GM12878 (cell line): ENCODE data around the gene ESR1. TPM values are rescaled to one million over a fixed set of nuclear protein-coding genes. Genes with fewer than 3 reads are reported as not detected.

Experiments used
- ATAC-seq: fragments of 200-7000 bp; cut with Tn5 transposase; 3 replicates; pipeline ENCODE4 v1.9.1; 2020; ENCODE audit warnings: mild to moderate bottlenecking, moderate library complexity
- BruUV-seq: library from RNA; stranded (reverse); fragments of 400-500 nt; replicated peaks from 2 replicates; lab custom pipeline; 2021; lab: Mats Ljungman, UMichigan
- CTCF ChIA-PET: fragments of 300-600 bp; sonication (Branson Sonifier 250); formaldehyde crosslinking; extraction: SDS; loops from one replicate; lab custom pipeline; 2021; ENCODE audit warnings: inconsistent platforms; lab: Yijun Ruan, JAX
- POLR2A ChIA-PET: fragments of 350-600 bp; formaldehyde crosslinking; extraction: SDS; loops from one replicate; lab custom pipeline; 2021; ENCODE audit warnings: inconsistent platforms; lab: Charles Lee
- RAD21 ChIA-PET: fragments of 300-600 bp; sonication (Branson Sonifier 250); formaldehyde crosslinking; loops from one replicate; lab custom pipeline; 2023; ENCODE audit warnings: antibody characterized with exemption; ENCODE audit not compliant: unreplicated experiment; lab: Charles Lee
- SMC1A ChIA-PET: fragments of 300-600 bp; sonication (Branson Sonifier 250); formaldehyde crosslinking; loops from one replicate; lab custom pipeline; 2023; ENCODE audit not compliant: unreplicated experiment, uncharacterized antibody; lab: Charles Lee
- DNase-seq: peaks from one replicate; pipeline ENCODE4 v3.0.0-alpha.2; 2011; ENCODE audit warnings: low read depth, low spot score
- FAIRE-seq: peaks from 3 replicates; lab custom pipeline; 2011; peaks lifted over from hg19 to GRCh38; lab: Jason Lieb, UNC
- H2AFZ ChIP-seq: 2 replicates; pipeline ENCODE4 v1.6.0; 2011; ENCODE audit warnings: low read depth, low read length, control low read depth; ENCODE audit not compliant: control insufficient read depth
- H3K27ac ChIP-seq: 2 replicates; pipeline ENCODE4 v1.5.1; 2011; ENCODE audit warnings: control low read depth; ENCODE audit not compliant: control insufficient read depth, insufficient read depth
- H3K27me3 ChIP-seq, 2 experiments: replicated peaks in 1 of 2; 2 replicates each; pipeline versions ENCODE4 v1.6.0 to v1.6.1; 2011; ENCODE audit warnings: low read length in 1 of 2; ENCODE audit not compliant: control insufficient read depth in 2 of 2, insufficient read depth in 2 of 2
- H3K36me3 ChIP-seq, 2 experiments: 2 replicates each; pipeline ENCODE4 v1.5.1; 2011; ENCODE audit warnings: low read length in 1 of 2; ENCODE audit not compliant: control insufficient read depth in 2 of 2, insufficient read depth in 2 of 2
- H3K4me1 ChIP-seq: 2 replicates; pipeline ENCODE4 v1.6.1; 2011; ENCODE audit warnings: mild to moderate bottlenecking, low read length, moderate library complexity, mixed read lengths; ENCODE audit not compliant: control insufficient read depth, insufficient read depth
- H3K4me2 ChIP-seq: 2 replicates; pipeline ENCODE4 v1.6.0; 2011; ENCODE audit warnings: control low read depth; ENCODE audit not compliant: control insufficient read depth, insufficient read depth
- H3K4me3 ChIP-seq: fragments of 200-600 bp; sonication (generic); 2 replicates; pipeline ENCODE4 v1.5.1; 2016
- H3K79me2 ChIP-seq: 2 replicates; pipeline ENCODE4 v1.6.0; 2011; ENCODE audit warnings: low read length; ENCODE audit not compliant: control insufficient read depth, insufficient read depth
- H3K9ac ChIP-seq: 2 replicates; pipeline ENCODE4 v1.8.0; 2011; ENCODE audit warnings: low read length, control low read depth, mixed read lengths; ENCODE audit not compliant: control insufficient read depth, insufficient read depth
- H3K9me3 ChIP-seq: replicated peaks from 3 replicates; pipeline ENCODE4 v1.5.1; 2011; ENCODE audit warnings: mild to moderate bottlenecking, low read length; ENCODE audit not compliant: control insufficient read depth, insufficient read depth
- H4K20me1 ChIP-seq: 2 replicates; pipeline ENCODE4 v1.6.0; 2011; ENCODE audit not compliant: control insufficient read depth, insufficient read depth
- ASH2L ChIP-seq: fragments of 300-600, 200-600 bp; sonication (generic); IDR thresholded peaks from 2 replicates; pipeline ENCODE4 v1.6.1; 2017; ENCODE audit warnings: low read depth, mild to moderate bottlenecking, borderline replicate concordance
- BCLAF1 ChIP-seq: fragments of 450-650 bp; IDR thresholded peaks from 2 replicates; pipeline ENCODE4 v1.6.1; 2017; ENCODE audit warnings: antibody characterized with exemption, mild to moderate bottlenecking, moderate library complexity
- BHLHE40 ChIP-seq, 2 experiments: fragments of 450-650 bp in 1 of 2; IDR thresholded peaks; 2 replicates each; pipeline ENCODE4 v1.6.1; 2011 to 2017; ENCODE audit warnings: low read depth in 2 of 2, borderline replicate concordance in 1 of 2, improper control_type of control experiment in 1 of 2, low read length in 1 of 2, mild to moderate bottlenecking in 1 of 2
- CREB1 ChIP-seq: IDR thresholded peaks from 2 replicates; pipeline ENCODE4 v1.6.1; 2012; ENCODE audit warnings: low read depth, mild to moderate bottlenecking, inconsistent platforms
- FOS ChIP-seq: IDR thresholded peaks from 3 replicates; pipeline ENCODE4 v1.6.1; 2011; ENCODE audit warnings: borderline replicate concordance; ENCODE audit not compliant: insufficient read length; ENCODE audit errors: extremely low read depth
- HDAC6 ChIP-seq: fragments of 200-600 bp; sonication (generic); IDR thresholded peaks from one replicate; pipeline ENCODE4 v1.8.0; 2017; ENCODE audit warnings: antibody characterized with exemption; ENCODE audit not compliant: unreplicated experiment
- IKZF1 ChIP-seq: fragments of 450-650 bp; conservative IDR thresholded peaks from 2 replicates; pipeline ENCODE4 v1.6.1; 2017; ENCODE audit warnings: antibody characterized with exemption, mild to moderate bottlenecking
- TCF7 ChIP-seq: IDR thresholded peaks from 2 replicates; pipeline ENCODE4 v1.6.1; 2014; ENCODE audit warnings: antibody characterized with exemption, borderline replicate concordance
- YBX1 ChIP-seq: fragments of 450-650 bp; IDR thresholded peaks from 2 replicates; pipeline ENCODE4 v1.6.1; 2016; ENCODE audit warnings: antibody characterized with exemption
- WGBS: methylation state at CpG from one replicate; pipeline ENCODE4 v1.1.6; 2016; ENCODE audit warnings: low lambda C conversion rate; ENCODE audit not compliant: insufficient replicate concordance, insufficient coverage; ENCODE audit errors: missing lambda C conversion rate; 5-methylcytosine and 5-hydroxymethylcytosine counted together
- in situ Hi-C: fragments of 300-500 bp; cut with MboI; formaldehyde crosslinking; loops from 9 replicates; pipeline ENCODE4 v1.14.3; 2018; ENCODE audit warnings: mixed read lengths
- intact Hi-C: fragments of 100-400 bp; cut with micrococcal nuclease; formaldehyde crosslinking; loops from one replicate; pipeline ENCODE4 v1.14.2; 2022; ENCODE audit not compliant: unreplicated experiment
- polyA plus RNA-seq, 11 experiments: library from polyadenylated mRNA; depleted of rRNA in 4 of 11; unstranded in 6 of 11; stranded (reverse) in 5 of 11; fragments of >200 nt; fragmentation: Nextera tagmentation in 4 of 11; fragmentation: Illumina TruSeq in 1 of 11; extraction: Ambion mirVana in 4 of 11; extraction: Trizol in 1 of 11; gene quantifications; 1 replicate in 1 of 11; 2 replicates in 10 of 11; pipeline versions ENCODE4 v1.2.1 to v1.2.3, GENCODE V29; 2011 to 2016; ENCODE audit warnings: inconsistent platforms in 2 of 11, missing spikeins in 2 of 11, low read depth in 1 of 11
- total RNA-seq, 4 experiments: library from RNA; depleted of rRNA in 3 of 4; stranded (reverse); fragments of >200 nt in 3 of 4; fragmentation: Illumina TruSeq in 1 of 4; extraction: Trizol in 1 of 4; gene quantifications; 2 replicates each; pipeline versions ENCODE4 v1.2.1 to v1.2.3, GENCODE V29; 2013 to 2021

ESR1 gene
- total and polyA plus RNA-seq, 10 of the 15 experiments (the other 5 are each of a cell fraction or from before 2014, with no cell fraction given), result 0.03 to 0.51 (median 0.21) TPM; not detected in 4

- TF ChIP-seq ASH2L (no peak), BCLAF1 (no peak), BHLHE40 (IDR thresholded peaks at IDR 0.05; ENCODE audit: borderline replicate concordance in 1 of 2, low read depth in 2 of 2, low read length in 1 of 2) (0 out of 4 replicates have a peak, but pooled peaks of 1 of the 2 experiments have one; percentile 10), FOS (no peak), YBX1 (no peak), IKZF1 (0 out of 2 replicates have a peak, but pooled peaks have one; percentile 25), CREB1 (no peak), TCF7 (no peak), HDAC6 (no peak)
- TF ChIP-seq, all 136 proteins: peak for 2
- FAIRE-seq, result no peak
- Histone ChIP-seq H3K9me3 (no peaks in the 10 kb centered on the region), H2AFZ (no peak overlapping the region), H3K4me3 (no peak overlapping the region), H3K9ac (no peak overlapping the region), H3K4me1 (no peaks in the 10 kb centered on the region), H3K27me3 (no peaks in the 10 kb centered on the region), H3K27ac (no peak overlapping the region), H4K20me1 (no peaks in the 10 kb centered on the region), H3K36me3 (no peaks in the 10 kb centered on the region), H3K79me2 (no peaks in the 10 kb centered on the region), H3K4me2 (no peak overlapping the region)
- DNase-seq, result no peak
- ChIA-PET RAD21 (interaction anchor here (1.8 kb wide), 1 partner anchor 12 kb away, joined by 6 read pairs; no protein-coding TSS in a partner anchor), CTCF (interaction anchor here (0.9 to 1.6 kb wide), 3 partner anchors 12 to 422 kb away, joined by 3 to 5 read pairs (median 4); no protein-coding TSS in a partner anchor), POLR2A (no interaction called here), SMC1A (no interaction called here)
- in situ Hi-C loops (no loop called here), intact Hi-C loops (no loop called here)
- 66% methylated on average over 15 of the region's 15 CpGs for WGBS
- BruUV-seq, result no TSS peak
- peak; percentile 86 for ATAC-seq
These were observed 305.2 kb downstream of the ESR1 start for GRCh38 chr6:152112491-152113261.
